ENCODE data around the gene NRCAM. TPM values are rescaled to one million over a fixed set of nuclear protein-coding genes. Genes with fewer than 3 reads are reported as not detected.
A peak's percentile ranks its signal among the peaks of the same experiment; 100 is the strongest.

NRCAM gene
- total RNA-seq, 1 experiment from 2014 or later: 2.7 TPM

GRCh38 chr7:108193594-108194498, 262.4 kb downstream of the NRCAM start:
- Mint-ChIP-seq H3K27ac (peak overlapping the region; percentile 63), H3K4me1 (peaks cover 22% of the 10 kb centered on the region), H3K9me3 (peaks cover 12% of the 10 kb centered on the region), H3K36me3 (peaks cover 9% of the 10 kb centered on the region), H3K27me3 (ENCODE audit: low read depth) (no peaks in the 10 kb centered on the region), H3K4me3 (no peak overlapping the region)
- CTCF ChIA-PET: no interaction called here
- peak; percentile 71 for ATAC-seq
- POLR2A ChIA-PET: no interaction called here
- TF ChIP-seq, protein P1, sequence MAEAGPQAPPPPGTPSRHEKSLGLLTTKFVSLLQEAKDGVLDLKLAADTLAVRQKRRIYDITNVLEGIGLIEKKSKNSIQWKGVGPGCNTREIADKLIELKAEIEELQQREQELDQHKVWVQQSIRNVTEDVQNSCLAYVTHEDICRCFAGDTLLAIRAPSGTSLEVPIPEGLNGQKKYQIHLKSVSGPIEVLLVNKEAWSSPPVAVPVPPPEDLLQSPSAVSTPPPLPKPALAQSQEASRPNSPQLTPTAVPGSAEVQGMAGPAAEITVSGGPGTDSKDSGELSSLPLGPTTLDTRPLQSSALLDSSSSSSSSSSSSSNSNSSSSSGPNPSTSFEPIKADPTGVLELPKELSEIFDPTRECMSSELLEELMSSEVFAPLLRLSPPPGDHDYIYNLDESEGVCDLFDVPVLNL (CRISPR knock-in tag; IDR thresholded peaks at IDR 0.05; ENCODE audit: borderline replicate concordance, low read depth): no peak
- no peak for TF ChIP-seq FOXJ3 (CRISPR knock-in tag; IDR thresholded peaks at IDR 0.05; ENCODE audit: borderline replicate concordance)
- TF ChIP-seq, protein P2, sequence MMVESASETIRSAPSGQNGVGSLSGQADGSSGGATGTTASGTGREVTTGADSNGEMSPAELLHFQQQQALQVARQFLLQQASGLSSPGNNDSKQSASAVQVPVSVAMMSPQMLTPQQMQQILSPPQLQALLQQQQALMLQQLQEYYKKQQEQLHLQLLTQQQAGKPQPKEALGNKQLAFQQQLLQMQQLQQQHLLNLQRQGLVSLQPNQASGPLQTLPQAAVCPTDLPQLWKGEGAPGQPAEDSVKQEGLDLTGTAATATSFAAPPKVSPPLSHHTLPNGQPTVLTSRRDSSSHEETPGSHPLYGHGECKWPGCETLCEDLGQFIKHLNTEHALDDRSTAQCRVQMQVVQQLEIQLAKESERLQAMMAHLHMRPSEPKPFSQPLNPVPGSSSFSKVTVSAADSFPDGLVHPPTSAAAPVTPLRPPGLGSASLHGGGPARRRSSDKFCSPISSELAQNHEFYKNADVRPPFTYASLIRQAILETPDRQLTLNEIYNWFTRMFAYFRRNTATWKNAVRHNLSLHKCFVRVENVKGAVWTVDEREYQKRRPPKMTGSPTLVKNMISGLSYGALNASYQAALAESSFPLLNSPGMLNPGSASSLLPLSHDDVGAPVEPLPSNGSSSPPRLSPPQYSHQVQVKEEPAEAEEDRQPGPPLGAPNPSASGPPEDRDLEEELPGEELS (CRISPR knock-in tag; IDR thresholded peaks at IDR 0.05): no peak
- no peak for TF ChIP-seq USF1 (CRISPR knock-in tag; IDR thresholded peaks at IDR 0.05)
- TF ChIP-seq RORB (CRISPR knock-in tag; IDR thresholded peaks at IDR 0.05): no peak
- TF ChIP-seq NFE2L1 (CRISPR knock-in tag; IDR thresholded peaks at IDR 0.05): no peak
- TF ChIP-seq JAZF1 (CRISPR knock-in tag; IDR thresholded peaks at IDR 0.05): no peak
- no peak for TF ChIP-seq STAT6 (CRISPR knock-in tag; conservative IDR thresholded peaks at IDR 0.05; ENCODE audit: low read depth)
- TF ChIP-seq FOXP1 (CRISPR knock-in tag; IDR thresholded peaks at IDR 0.05; ENCODE audit: borderline replicate concordance): no peak
- TF ChIP-seq MXD4 (CRISPR knock-in tag; IDR thresholded peaks at IDR 0.05; ENCODE audit: borderline replicate concordance): no peak
- TF ChIP-seq KAT7 (CRISPR knock-in tag; IDR thresholded peaks at IDR 0.05; ENCODE audit: borderline replicate concordance): no peak
- no peak for TF ChIP-seq PRDM15 (CRISPR knock-in tag; IDR thresholded peaks at IDR 0.05)
- no peak for TF ChIP-seq MLX (CRISPR knock-in tag; IDR thresholded peaks at IDR 0.05)
- TF ChIP-seq GRHL2 (CRISPR knock-in tag; IDR thresholded peaks at IDR 0.05; ENCODE audit: insufficient replicate concordance, severe bottlenecking): no peak
- no peak for DNase-seq (ENCODE audit: low spot score)
